ENCODE results near the gene SRP68.

DNA sequence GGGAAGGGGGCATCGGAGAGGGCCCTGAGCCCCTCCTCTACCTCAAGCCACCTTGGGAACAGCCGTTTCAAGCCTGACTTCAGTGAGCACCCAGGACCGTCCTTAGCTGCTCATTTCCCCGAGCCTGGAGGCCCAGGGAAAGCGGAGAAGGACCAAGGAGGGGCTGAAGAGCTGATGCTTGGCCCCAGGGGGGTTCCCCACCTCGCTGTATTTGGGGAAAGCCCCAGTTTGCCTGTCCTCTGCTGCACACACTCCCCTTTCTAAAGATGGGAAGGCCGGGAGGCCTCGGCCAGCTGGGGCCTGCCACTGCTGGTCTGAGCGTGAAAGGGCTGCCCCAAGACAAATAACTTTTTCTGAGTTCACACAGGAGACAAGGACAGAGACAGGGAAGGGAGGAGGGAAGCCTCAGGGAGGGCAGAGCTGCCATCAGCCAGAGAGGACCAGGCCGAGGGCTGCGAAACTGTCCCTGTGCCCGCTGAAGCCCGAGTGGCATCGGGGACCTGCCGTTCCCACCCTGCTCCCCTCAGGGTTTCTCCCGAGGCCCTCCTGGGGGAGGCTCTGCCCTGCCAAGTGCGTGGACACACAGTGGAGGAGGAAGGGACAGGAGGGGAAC, 18.3 kb upstream of the SRP68 start:
- TF ChIP-seq, protein P1, sequence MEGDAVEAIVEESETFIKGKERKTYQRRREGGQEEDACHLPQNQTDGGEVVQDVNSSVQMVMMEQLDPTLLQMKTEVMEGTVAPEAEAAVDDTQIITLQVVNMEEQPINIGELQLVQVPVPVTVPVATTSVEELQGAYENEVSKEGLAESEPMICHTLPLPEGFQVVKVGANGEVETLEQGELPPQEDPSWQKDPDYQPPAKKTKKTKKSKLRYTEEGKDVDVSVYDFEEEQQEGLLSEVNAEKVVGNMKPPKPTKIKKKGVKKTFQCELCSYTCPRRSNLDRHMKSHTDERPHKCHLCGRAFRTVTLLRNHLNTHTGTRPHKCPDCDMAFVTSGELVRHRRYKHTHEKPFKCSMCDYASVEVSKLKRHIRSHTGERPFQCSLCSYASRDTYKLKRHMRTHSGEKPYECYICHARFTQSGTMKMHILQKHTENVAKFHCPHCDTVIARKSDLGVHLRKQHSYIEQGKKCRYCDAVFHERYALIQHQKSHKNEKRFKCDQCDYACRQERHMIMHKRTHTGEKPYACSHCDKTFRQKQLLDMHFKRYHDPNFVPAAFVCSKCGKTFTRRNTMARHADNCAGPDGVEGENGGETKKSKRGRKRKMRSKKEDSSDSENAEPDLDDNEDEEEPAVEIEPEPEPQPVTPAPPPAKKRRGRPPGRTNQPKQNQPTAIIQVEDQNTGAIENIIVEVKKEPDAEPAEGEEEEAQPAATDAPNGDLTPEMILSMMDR (IDR thresholded peaks at IDR 0.05) = no peak
- no peak for TF ChIP-seq EZH2 (IDR thresholded peaks at IDR 0.05; ENCODE audit: borderline replicate concordance, insufficient read depth, low read depth, low read length, poor library complexity, severe bottlenecking)
